Measurements from ENCODE around the gene DBR1. TPM values are rescaled to one million over a fixed set of nuclear protein-coding genes. Genes with fewer than 3 reads are reported as not detected.

DBR1 gene
- total RNA-seq, 1 experiment from 2014 or later = 12.3 TPM

DNA sequence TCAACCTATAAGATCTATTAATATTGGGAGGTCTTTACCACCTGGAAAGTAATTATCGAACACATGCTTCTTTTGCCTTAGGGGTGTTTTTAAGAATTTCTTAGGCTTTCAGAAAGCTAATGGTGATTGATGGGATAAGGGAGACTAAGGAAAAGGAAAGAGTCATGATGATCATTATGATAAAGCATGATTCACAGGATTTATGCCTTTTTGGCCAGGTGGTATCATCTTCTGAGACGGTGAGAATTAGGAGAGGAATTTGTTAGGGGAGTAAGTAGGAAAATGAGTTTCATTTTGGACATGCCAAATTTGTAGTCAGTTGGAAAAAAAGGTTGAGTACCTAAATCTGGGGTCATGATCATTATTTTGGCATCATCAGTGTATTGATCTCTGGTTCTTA is 21.3 kb upstream of the DBR1 start:
- no peak overlapping the region for H3K4me3 ChIP-seq (ENCODE audit: low read length)
- no peak overlapping the region for H2AFZ ChIP-seq (ENCODE audit: low read length)
- H3K9me2 ChIP-seq (replicated peaks; ENCODE audit: insufficient read depth, low read length) = no peaks in the 10 kb centered on the region
- H3K27ac ChIP-seq (ENCODE audit: low read length) = no peak overlapping the region
- no peaks in the 10 kb centered on the region for H3K4me1 ChIP-seq (ENCODE audit: low read length)
- H3K79me2 ChIP-seq (ENCODE audit: low read length) = peaks cover 95% of the 10 kb centered on the region
- H3K4me2 ChIP-seq (ENCODE audit: low read depth, low read length, poor library complexity, severe bottlenecking) = no peak overlapping the region
- no peak for DNase-seq
- H3K9ac ChIP-seq (ENCODE audit: low read length) = no peak overlapping the region
- no peaks in the 10 kb centered on the region for H3K27me3 ChIP-seq (ENCODE audit: low read length)
- H4K20me1 ChIP-seq (ENCODE audit: insufficient read depth, low read depth, low read length) = peaks cover 27% of the 10 kb centered on the region
- H3K9me3 ChIP-seq (ENCODE audit: low read length) = no peaks in the 10 kb centered on the region
- peaks cover 15% of the 10 kb centered on the region for H3K36me3 ChIP-seq (ENCODE audit: insufficient read depth, low read length)

DNA sequence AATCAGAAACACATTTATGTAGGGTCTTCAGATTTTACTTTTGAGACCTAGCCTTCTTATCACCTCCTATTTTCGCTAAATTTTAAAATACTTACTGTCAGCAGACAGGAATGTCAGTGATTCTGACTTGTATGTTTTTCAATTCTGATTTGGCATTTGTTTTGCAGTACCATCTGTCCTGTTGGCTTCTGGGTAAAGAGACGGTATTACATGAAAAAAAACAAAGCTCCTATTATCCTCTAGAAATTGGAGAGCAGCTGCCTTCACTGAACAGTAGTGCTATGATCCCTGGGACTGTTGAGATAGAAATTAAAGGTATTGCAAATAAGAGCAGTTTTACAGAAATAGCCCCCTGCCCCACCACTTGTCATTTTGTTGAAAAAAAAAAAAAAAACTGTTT is 20.8 kb upstream of the DBR1 start:
- no peaks in the 10 kb centered on the region for H3K4me1 ChIP-seq (ENCODE audit: low read length)
- no peak overlapping the region for H3K27ac ChIP-seq (ENCODE audit: low read length)
- peaks cover 95% of the 10 kb centered on the region for H3K79me2 ChIP-seq (ENCODE audit: low read length)
- no peaks in the 10 kb centered on the region for H3K27me3 ChIP-seq (ENCODE audit: low read length)
- no peaks in the 10 kb centered on the region for H3K9me2 ChIP-seq (replicated peaks; ENCODE audit: insufficient read depth, low read length)
- no peak for DNase-seq
- H3K36me3 ChIP-seq (ENCODE audit: insufficient read depth, low read length) = peaks cover 20% of the 10 kb centered on the region
- H4K20me1 ChIP-seq (ENCODE audit: insufficient read depth, low read depth, low read length) = peaks cover 27% of the 10 kb centered on the region
- no peak overlapping the region for H3K9ac ChIP-seq (ENCODE audit: low read length)
- no peak overlapping the region for H3K4me3 ChIP-seq (ENCODE audit: low read length)
- no peak overlapping the region for H3K4me2 ChIP-seq (ENCODE audit: low read depth, low read length, poor library complexity, severe bottlenecking)
- H2AFZ ChIP-seq (ENCODE audit: low read length) = no peak overlapping the region
- no peaks in the 10 kb centered on the region for H3K9me3 ChIP-seq (ENCODE audit: low read length)

DNA sequence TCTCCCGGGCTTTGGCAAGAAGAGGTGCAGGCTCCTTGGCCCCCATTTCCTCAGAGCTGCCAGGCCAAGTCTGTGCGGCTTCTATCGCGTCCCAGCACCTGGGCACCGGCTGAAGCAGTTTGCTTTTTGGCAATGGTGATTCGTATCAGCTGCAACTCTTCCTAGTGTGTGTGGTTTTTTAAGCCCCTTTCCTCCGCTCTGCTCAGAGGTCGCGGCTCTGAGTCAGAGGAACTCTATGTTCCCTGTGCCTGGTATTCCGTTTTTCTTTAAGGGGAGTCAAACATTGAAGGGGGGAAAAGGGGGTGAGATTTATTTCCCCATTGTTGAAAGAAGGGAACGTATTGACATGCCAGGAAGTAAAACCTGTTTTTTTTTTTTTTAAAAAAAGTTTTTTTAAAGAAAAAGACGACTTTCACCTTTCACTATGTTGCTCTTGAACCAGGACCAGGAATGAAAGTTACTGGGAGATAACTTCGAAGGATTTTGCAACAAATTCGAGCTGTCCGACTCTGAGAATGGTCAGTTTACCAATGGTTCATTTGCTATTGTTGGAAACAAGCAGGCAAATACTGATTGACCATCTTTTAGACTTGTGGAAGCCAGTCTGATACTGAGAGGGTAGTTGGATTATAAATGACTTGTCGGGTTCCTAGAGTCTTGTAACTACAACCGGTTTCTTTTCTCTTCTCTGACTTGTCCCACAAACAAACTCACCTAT is 13.5 kb upstream of the DBR1 start:
- Histone ChIP-seq H3K9me2 (replicated peaks; ENCODE audit: insufficient read depth, low read length) (no peaks in the 10 kb centered on the region), H3K79me2 (ENCODE audit: low read length) (peaks cover 59% of the 10 kb centered on the region), H4K20me1 (ENCODE audit: insufficient read depth, low read depth, low read length) (peaks cover 7% of the 10 kb centered on the region; the same call in 1 of the 2 replicates), H3K36me3 (ENCODE audit: insufficient read depth, low read length) (peaks cover 14% of the 10 kb centered on the region), H3K27ac (ENCODE audit: low read length) (peak overlapping the region; percentile 1; the same call in 1 of the 2 replicates), H3K4me3 (ENCODE audit: low read length) (peak overlapping the region; percentile 80), H3K27me3 (ENCODE audit: low read length) (no peaks in the 10 kb centered on the region), H3K9ac (ENCODE audit: low read length) (peak overlapping the region; percentile 87), H3K4me2 (ENCODE audit: low read depth, low read length, poor library complexity, severe bottlenecking) (peak overlapping the region; percentile 98), H3K4me1 (ENCODE audit: low read length) (peaks cover 35% of the 10 kb centered on the region), H3K9me3 (ENCODE audit: low read length) (no peaks in the 10 kb centered on the region), H2AFZ (ENCODE audit: low read length) (peak overlapping the region; percentile 97; the same call in 1 of the 2 replicates)
- peak; percentile 78 for DNase-seq

DNA sequence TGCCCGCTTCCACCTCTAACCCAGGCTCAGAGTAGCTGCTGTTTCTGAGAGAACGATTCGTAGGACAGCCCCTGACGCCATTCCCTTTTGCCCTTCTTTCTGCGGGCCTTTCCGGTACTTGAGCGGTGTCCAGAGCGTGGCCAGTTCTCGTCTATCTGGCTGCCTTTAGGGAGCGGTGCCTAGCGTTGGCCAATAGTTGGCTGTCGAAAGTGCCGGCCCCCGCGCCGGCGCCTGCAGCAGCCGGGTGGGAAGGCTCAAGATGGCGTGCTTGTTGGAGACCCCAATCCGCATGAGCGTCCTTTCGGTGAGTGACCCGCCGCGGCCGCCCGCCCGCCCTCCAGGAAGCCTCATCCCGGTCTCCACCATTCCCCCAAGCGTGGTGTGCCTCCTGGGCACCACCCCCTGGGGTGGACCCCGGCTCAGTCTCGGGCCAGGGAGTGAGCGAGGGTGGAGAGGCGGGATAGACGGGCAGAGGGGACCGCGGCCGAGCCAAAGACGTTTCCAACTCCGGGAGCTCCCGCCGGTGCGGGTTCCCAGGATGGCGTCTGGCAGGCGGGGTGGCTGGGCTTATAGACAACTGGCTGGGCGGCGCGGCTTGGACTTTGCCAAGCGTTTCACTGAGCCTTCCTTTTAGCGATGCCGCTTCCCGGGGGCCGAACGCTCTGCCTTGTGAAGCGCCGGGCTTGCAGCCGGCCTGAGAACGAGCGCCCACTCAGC is 12.7 kb upstream of the DBR1 start, which contains the start of gene ARMC8:
ARMC8 (plus strand) TSS at position 6 of the 717 bp plus-strand sequence; CDS start at position 260, 254 bp downstream.
- H3K4me3 ChIP-seq (ENCODE audit: low read length) = peak within 1 kb of the TSS; percentile 80
- no peaks in the 10 kb centered on the region for H3K9me3 ChIP-seq (ENCODE audit: low read length)
- H3K36me3 ChIP-seq (ENCODE audit: insufficient read depth, low read length) = peaks cover 14% of the 10 kb centered on the region
- H2AFZ ChIP-seq (ENCODE audit: low read length) = peak within 1 kb of the TSS; percentile 97
- H3K27ac ChIP-seq (ENCODE audit: low read length) = peak within 1 kb of the TSS; percentile 31; the same call in 1 of the 2 replicates
- DNase-seq = no peak
- H3K27me3 ChIP-seq (ENCODE audit: low read length) = no peaks in the 10 kb centered on the region
- peaks cover 7% of the 10 kb centered on the region; the same call in 1 of the 2 replicates for H4K20me1 ChIP-seq (ENCODE audit: insufficient read depth, low read depth, low read length)
- no peaks in the 10 kb centered on the region for H3K9me2 ChIP-seq (replicated peaks; ENCODE audit: insufficient read depth, low read length)
- H3K79me2 ChIP-seq (ENCODE audit: low read length) = peaks cover 52% of the 10 kb centered on the region
- H3K9ac ChIP-seq (ENCODE audit: low read length) = peak within 1 kb of the TSS; percentile 87
- peaks cover 35% of the 10 kb centered on the region for H3K4me1 ChIP-seq (ENCODE audit: low read length)
- peak within 1 kb of the TSS; percentile 98 for H3K4me2 ChIP-seq (ENCODE audit: low read depth, low read length, poor library complexity, severe bottlenecking)

DNA sequence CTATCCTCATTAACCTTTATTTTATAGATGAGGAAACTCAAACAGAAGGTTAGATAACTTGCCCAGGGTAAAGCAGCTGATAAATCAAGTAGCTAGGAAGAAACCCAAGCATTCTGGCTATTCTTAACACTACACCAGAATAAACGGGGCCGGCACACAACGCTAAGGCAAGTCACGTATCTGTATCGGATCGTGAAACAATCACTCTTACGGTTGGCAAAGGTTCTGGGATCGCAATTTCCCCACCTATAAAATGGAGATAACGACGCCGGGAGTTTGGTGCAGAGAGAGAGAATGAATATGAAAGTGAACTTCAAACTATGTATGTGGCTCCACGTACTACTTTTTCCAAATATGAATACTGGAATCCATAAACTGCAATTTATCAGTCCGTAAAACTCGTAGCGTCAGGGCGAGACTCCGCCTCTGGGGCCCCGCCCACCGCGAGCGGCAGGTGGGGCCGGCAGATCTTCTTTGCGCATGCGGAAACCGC is 12.1 kb upstream of the DBR1 start:
- Histone ChIP-seq H3K4me1 (ENCODE audit: low read length) (peaks cover 35% of the 10 kb centered on the region), H3K9me3 (ENCODE audit: low read length) (no peaks in the 10 kb centered on the region), H3K36me3 (ENCODE audit: insufficient read depth, low read length) (peaks cover 13% of the 10 kb centered on the region), H3K79me2 (ENCODE audit: low read length) (peaks cover 47% of the 10 kb centered on the region), H4K20me1 (ENCODE audit: insufficient read depth, low read depth, low read length) (peaks cover 7% of the 10 kb centered on the region; the same call in 1 of the 2 replicates), H3K4me2 (ENCODE audit: low read depth, low read length, poor library complexity, severe bottlenecking) (peak overlapping the region; percentile 98), H3K9me2 (replicated peaks; ENCODE audit: insufficient read depth, low read length) (no peaks in the 10 kb centered on the region), H2AFZ (ENCODE audit: low read length) (peak overlapping the region; percentile 97), H3K27me3 (ENCODE audit: low read length) (no peaks in the 10 kb centered on the region), H3K9ac (ENCODE audit: low read length) (peak overlapping the region; percentile 87), H3K4me3 (ENCODE audit: low read length) (peak overlapping the region; percentile 80), H3K27ac (ENCODE audit: low read length) (peak overlapping the region; percentile 31; the same call in 1 of the 2 replicates)
- peak; percentile 96 for DNase-seq

DNA sequence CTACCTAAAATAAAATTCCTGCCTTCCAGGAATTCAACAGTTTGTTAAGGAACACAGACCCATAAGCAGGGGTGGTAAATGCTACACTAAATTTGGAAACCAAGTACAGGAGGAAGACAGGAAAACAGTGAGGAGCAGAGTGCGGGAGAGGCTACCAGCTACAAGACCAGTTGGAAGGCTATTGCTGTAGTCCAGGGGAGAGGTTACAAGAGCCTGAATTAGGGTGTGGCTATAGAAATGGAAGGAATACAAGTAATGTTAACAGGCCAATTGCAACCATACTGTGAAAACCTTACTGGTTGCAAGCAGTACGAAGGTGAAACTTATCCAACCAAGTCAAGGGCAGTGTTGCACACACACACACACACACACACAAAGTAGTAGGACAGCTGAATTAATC is 11.5 kb upstream of the DBR1 start:
- Histone ChIP-seq H3K9me2 (replicated peaks; ENCODE audit: insufficient read depth, low read length) (no peaks in the 10 kb centered on the region), H3K79me2 (ENCODE audit: low read length) (peaks cover 40% of the 10 kb centered on the region), H3K4me1 (ENCODE audit: low read length) (peaks cover 35% of the 10 kb centered on the region), H3K36me3 (ENCODE audit: insufficient read depth, low read length) (peaks cover 7% of the 10 kb centered on the region; the same call in 1 of the 2 replicates), H4K20me1 (ENCODE audit: insufficient read depth, low read depth, low read length) (peaks cover 7% of the 10 kb centered on the region; the same call in 1 of the 2 replicates), H3K4me2 (ENCODE audit: low read depth, low read length, poor library complexity, severe bottlenecking) (peak overlapping the region; percentile 98), H3K4me3 (ENCODE audit: low read length) (peak overlapping the region; percentile 80), H3K9me3 (ENCODE audit: low read length) (no peaks in the 10 kb centered on the region), H2AFZ (ENCODE audit: low read length) (peak overlapping the region; percentile 97), H3K27ac (ENCODE audit: low read length) (no peak overlapping the region), H3K27me3 (ENCODE audit: low read length) (no peaks in the 10 kb centered on the region), H3K9ac (ENCODE audit: low read length) (peak overlapping the region; percentile 87)
- no peak for DNase-seq

DNA sequence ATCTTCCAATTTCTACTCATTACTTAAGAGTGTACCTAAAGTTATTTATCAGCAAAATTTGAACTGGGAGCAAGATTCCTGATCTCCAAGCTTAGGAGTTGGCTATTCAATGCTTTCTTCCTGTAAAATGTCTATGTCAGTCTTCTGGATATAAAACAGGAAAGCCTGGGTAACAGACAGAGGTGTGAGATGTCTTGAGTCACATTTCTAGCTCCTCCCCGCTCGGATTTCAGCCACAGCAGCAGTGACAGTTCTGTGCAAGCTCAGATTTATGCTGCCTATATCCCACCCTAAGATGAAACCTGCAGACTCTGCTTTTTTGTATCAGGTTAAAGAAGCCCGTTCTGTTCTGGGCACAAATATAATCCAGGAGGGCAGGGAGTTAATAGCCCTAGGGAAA is 10.3 kb upstream of the DBR1 start:
- peaks cover 28% of the 10 kb centered on the region for H3K79me2 ChIP-seq (ENCODE audit: low read length)
- H3K9me3 ChIP-seq (ENCODE audit: low read length) = no peaks in the 10 kb centered on the region
- DNase-seq = peak; percentile 45
- H4K20me1 ChIP-seq (ENCODE audit: insufficient read depth, low read depth, low read length) = peaks cover 7% of the 10 kb centered on the region; the same call in 1 of the 2 replicates
- H3K36me3 ChIP-seq (ENCODE audit: insufficient read depth, low read length) = no peaks in the 10 kb centered on the region
- H3K27ac ChIP-seq (ENCODE audit: low read length) = no peak overlapping the region
- peaks cover 35% of the 10 kb centered on the region for H3K4me1 ChIP-seq (ENCODE audit: low read length)
- H3K4me2 ChIP-seq (ENCODE audit: low read depth, low read length, poor library complexity, severe bottlenecking) = peak overlapping the region; percentile 17
- H3K9ac ChIP-seq (ENCODE audit: low read length) = no peak overlapping the region
- H3K9me2 ChIP-seq (replicated peaks; ENCODE audit: insufficient read depth, low read length) = no peaks in the 10 kb centered on the region
- no peaks in the 10 kb centered on the region for H3K27me3 ChIP-seq (ENCODE audit: low read length)
- no peak overlapping the region for H3K4me3 ChIP-seq (ENCODE audit: low read length)
- H2AFZ ChIP-seq (ENCODE audit: low read length) = no peak overlapping the region

Measured in Karpas-422 (cell line).